Effector CD4-positive, alpha-beta T cell (primary cell): ENCODE data around the gene POPDC2.

Experiments used
- DNase-seq: peaks from one replicate; pipeline ENCODE4 v3.0.0-alpha.2; 2020

POPDC2 gene

DNA sequence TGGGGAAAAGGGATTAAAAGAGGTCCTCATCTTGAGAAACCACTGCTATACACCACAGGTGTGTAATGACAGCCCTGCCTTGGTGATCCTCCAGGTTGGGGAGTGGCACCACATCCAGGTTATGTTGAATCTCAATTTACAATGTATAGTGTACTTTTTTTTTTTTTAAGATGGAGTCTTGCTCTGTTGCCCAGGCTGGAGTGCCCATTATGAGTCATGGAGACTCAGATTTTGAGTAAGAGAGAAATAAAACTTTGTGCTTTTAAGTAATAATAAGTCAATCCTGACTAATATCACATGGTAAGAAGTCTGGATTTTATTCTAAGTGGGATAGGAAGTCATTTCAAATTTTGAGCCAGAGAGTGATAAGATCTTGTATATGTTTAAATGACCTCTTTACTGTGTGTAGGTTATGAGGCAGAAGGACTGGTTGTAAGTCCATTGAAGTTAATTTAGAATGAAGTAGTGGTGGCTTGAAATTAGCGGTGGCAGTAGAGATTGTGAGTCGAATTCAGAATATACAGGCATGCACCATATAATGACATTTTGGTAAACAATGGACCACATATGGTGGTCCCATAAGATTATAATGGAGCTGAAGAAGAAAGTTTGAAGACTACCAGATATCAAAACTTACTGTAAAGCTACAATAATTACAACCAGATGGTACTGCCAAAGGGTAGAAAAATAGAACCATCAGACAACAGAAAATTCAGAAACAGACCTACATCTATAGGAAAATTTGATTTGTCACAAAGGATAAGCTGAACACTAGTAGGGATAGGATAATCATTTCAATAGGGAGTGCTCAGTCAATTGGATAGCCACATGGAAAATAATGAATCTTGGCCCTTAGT, 20.7 kb downstream of the POPDC2 start:
- DNase-seq = no peak

DNA sequence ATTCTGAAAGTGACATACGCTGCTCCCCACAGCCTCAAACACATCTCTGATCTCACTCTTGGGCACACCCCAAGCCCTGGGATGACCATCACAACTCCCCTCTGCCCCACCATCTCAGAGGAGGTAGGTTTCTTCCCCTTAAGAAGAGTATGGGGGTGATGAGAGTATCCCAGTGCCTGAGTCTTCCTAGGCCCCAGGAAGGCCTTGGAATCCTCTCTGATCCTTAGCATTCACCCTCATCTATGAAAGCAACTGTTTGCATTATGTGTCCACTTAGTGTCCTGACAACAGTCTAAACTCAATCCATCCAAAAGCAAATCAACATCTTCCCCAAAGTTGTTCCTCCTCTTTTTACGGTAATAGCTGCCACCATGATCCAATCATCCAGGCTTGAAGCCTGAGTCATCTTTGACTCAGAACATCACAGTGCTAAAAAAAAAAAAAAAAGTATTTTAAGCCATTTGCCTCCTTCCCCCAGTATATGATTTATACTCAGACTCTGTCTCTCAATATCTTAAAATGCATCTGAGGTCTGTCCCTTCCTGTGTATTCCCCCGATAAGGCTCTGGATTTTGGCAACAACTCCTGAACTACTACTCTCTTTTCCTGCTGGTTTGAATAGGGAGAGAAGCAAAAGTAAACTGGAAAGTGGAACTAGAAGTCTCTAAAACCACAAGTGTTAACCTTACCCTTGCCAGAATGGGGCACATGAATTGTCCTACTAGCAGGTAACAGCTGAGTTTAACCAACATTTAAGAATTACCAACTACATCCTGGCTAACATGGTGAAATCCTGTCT, 22.5 kb downstream of the POPDC2 start:
- no peak for DNase-seq

DNA sequence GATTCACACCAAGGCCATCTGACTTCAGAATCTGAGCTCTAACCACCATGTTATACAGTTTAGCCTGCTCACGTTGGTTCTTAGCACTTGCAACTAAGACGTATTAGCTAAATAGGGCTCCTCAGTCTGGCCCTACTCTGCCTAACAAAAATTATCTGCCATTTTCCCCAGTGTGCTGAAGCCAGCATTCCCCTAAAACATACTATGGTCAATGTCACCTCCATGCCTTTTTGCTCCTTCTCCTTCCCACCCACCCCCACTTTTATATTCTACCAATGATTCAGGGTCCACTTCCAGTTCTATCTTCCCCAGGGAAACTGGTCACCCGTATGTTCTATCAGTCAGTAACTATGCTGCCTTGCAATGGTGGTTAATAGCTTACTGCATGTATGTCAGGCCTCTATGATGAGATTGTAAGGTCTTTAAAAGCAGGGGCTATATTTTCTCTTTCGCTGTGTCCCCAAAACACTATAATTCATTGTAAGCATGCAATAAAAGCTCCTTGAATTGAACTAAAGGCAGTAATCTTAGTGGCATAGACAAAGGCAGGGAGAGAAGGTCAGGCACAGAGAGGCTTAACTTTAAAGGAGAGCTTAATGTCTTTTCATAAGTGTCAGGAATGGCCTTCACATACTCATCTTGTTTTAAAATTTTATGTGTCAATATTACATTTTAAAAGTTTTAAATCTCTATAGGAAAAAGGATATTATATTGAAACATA, 23.3 kb downstream of the POPDC2 start:
- DNase-seq = no peak

DNA sequence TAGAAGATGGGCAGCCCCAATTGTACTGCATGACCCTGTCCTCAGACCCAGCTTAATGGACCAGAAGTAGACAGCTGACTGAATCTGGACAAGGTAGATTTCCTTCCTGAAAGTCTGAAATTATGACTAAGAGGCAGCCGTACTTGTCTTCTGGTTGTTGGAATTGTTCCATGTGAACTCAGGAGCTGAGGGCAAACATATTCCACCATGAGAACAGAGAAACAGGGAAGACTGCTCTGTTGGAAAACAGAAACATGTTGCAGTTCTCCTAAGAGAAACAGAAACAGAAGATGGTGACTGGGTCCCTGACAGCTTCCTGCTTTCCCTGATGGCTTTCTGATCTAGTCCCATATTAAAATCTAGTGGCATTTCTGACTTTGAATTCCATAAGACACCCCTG, 24.1 kb downstream of the POPDC2 start:
- DNase-seq = no peak

DNA sequence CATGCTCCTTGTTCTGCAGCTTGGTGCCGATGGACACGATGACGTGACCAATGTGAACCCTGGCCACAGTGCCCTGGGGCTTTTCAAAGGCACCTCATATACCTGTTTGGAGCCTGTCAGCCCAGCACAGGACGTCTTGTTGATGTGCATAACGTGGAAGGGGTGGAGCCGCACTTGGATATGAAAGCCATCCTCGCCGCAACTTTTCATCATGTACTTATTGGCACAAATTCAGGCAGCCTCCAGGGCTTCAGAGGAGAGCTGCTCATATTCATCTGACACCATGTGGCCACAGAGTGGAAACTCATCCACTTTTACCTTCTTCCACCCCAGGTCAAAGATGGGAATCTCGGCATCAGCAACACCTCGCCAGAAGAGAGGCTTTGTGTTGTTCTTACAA, 24.7 kb downstream of the POPDC2 start:
- no peak for DNase-seq

DNA sequence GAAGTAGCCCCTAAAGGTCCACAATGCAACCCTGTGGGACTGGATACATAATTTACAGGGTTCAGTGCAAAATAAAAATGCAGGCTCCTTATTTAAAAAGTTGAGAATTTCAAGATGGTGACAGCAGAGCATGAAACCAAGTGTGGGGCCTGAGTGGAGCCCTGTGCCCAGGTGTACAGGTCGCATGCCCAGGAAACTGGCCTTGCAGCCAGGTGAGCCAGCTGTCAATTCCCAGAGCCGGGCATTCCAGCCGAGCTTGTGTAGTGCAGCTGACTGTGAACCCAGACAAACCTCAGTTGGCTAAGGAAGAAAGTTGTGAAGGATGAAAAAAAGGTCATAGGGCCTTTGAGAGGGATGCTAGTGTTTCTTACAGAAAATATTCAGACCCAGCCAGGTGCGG, 27.6 kb downstream of the POPDC2 start:
- no peak for DNase-seq

DNA sequence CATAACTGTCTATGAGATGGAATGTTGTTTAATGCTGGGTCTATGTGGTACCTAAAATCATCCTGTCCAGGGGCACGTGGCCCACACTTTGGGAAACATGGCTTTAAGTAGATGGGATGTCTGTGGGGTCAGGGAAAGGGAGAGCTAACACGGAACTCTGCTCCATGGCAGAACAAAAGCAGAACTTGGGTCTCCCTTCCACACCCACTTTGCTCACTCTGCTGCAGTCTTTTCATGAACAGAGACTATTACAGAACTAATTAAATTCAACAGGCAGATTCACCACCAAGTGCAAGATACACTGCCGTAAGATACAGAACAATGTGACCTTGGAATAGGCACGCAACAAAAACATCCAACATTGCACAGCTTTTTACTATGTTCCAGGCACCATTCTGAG, 28.2 kb downstream of the POPDC2 start:
- no peak for DNase-seq

DNA sequence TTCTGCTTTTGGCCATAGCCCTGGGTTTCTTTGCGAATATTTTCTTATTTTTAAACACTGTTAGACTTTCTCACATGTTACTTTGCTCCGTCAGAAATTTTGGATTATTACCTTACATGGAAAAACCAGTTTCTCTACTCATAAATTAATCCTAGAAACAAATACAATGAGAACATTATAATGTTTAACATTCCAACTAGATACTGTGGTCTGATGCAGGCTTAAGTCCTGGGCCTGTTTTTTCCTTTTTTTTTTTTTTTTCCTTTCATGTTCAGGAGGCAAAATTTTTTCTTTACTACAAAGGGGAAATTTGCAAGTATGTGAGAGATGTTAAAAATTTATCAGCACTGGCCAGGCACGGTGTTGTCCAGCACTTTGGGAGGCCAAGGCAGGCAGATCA, 28.9 kb downstream of the POPDC2 start:
- DNase-seq = no peak

DNA sequence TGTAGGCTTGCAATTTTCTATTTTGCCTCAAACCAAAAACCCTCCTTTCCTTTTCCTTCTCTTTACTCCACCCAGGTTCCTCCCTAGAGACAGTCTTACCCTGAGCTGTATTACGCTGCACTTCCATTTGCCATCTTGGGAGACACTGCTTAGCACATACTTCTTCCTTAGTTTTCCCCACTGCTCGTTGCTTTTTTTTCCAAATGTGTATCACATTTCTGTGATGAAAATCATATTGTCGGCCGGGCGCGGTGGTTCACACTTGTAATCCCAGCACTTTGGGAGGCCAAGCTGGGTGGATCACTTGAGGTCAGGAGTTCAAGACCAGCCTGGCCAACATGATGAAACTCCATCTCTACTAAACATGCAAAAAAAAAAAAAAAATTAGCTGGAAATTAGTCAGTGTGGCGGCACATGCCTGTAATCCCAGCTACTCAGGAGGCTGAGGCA, 29.5 kb downstream of the POPDC2 start:
- DNase-seq = no peak

DNA sequence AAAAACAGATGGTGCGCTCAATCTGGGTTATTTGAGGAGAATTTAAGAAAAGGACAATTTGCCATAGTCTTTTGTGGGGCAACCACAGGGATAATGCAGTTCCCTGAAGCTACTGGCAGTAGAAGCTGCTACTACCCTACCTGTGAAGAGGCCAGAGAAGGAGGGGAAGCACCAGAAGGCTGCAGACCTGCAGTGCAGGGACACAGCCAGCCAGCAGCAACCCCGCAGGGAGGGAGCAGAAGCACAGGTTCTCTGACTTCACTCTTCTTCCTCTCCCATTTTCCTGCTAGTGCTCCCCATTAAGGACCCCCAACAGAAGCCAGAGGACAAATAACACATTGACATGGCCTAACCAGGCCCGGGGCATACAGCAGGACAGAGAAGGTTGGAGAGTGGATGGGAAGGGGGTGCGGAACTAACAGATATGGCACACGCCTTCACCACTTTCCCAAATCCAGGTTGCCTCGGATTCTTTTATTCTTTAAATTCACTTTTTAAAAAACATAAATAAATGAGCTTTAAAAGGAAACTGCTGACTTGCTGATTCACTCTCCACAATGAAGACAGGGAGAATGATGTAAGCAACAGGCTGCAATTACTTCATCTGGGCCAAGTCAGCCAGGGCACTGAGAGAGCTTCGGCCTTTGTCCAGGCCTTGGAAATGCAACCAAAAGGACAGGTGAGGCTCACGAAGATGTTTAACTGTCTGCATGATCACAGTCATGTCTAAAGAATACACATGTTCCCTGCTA, 30.1 kb downstream of the POPDC2 start:
- DNase-seq = no peak

DNA sequence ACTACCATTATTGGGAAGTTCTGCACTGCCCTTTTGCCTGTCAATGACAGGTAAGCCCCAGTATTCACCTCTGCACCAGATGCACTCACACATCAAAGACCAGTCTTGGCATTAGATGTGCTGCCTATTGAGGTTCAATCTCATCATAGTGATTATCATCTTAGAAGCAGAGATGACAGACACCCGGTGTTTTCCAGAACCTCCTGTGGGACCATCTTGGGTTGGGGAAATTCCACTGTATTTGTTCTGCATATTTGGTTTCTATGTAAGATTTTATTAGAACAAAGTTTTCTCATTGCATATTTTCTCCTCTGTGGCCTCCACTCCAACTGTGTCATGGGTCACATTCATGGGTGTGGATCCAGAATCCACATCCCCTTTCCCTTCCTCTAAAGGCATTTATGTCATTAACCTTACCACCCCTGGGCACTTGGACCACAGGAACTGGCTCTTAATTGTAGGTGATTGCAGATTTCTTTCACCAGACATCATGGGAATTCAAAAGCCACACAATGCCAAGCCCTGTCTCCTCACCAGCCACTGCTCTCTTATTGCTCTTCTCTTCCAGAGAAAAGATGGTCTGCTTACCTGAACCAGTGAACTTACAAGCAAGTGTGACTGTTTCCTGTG, 31.5 kb downstream of the POPDC2 start:
- DNase-seq = no peak

DNA sequence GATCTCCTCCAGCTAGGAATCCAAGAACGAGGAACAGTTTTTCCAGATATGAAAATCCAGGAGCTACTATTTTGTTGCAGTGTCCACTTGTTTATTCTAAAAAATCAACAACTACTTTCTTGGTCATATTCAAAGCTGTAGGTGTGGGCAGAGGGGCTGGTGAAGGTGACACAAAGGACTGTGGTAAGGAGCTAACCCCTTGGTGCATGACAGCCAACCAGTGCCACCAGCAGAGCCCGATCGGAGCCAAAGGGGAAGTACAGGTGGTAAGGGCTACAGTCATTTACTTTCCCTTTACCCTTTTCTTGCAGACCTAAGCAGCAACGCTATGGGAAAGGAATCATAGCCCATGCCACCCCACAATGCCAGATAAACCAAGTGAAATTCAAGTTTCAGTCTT, 32.0 kb downstream of the POPDC2 start:
- no peak for DNase-seq

DNA sequence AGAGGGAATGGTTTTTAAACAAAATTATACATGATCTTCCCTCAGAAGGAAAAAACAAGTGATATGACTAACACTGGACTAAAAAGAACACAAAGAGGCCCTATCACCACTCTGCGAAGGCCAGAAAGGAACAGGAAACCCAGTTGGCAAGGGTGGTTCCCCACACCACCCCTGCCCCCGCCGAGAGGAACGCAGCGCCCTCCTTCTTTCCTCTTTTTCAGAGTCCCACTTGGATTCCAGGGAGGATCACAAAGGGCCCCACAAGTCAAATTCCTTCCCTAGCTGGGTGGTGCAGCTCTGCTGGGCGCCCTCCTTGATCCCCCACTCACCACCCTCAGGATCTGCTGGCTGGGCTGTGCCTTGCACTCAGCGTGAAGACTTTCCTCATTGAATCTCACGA, 32.9 kb downstream of the POPDC2 start:
- DNase-seq = no peak

DNA sequence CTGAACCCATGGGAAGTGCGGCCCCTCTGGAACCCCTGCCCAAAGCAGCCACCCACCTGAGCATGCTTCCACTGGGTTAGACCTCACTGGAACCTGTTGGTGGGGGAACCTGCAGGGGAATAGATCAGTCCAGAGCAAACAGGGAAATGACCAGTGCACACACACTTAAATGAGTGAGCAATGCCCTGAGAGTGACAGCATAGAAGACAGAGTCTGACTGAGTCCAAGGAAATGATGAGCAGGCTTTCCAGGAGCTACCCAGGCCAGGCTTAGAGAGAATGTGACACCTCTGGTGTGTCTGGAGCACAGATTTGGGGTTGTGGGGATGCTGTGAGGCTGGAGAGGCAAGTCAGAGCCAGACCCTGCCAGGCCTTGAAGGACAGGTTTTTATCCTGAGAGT, 34.2 kb downstream of the POPDC2 start:
- no peak for DNase-seq

DNA sequence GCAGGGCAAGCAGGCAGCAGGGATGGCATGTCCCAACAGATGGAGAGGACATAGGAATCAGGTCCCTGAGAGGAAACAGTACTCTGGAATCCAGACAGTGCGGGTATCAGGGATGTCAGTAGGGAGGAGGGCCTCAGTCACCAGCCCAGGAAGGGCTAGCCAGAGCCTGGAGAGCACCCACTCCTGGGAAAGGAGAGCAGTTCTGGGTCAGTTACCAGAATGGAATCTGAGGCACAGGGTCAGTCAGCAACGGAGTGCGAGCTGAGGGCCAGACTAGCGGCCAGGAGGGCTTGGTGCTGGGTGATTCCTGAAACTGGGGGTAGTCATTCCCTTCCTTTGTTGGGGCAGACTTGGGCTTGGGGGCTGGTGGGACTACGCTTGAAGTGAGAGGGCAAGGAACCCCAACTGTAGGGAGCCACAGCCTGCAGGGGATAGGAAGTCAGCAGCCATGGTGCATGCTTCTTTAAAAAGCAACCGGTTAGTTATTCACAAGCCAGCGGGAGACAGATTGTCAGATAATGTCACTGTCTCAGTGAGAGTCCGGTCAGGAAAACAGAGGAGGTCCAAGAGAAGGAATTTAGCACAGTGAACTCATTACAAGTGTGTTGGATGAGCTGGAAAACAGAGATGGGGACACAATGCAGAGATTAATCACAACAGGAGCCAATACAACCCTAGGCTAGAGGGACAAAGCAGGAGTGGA, 34.8 kb downstream of the POPDC2 start:
- no peak for DNase-seq

DNA sequence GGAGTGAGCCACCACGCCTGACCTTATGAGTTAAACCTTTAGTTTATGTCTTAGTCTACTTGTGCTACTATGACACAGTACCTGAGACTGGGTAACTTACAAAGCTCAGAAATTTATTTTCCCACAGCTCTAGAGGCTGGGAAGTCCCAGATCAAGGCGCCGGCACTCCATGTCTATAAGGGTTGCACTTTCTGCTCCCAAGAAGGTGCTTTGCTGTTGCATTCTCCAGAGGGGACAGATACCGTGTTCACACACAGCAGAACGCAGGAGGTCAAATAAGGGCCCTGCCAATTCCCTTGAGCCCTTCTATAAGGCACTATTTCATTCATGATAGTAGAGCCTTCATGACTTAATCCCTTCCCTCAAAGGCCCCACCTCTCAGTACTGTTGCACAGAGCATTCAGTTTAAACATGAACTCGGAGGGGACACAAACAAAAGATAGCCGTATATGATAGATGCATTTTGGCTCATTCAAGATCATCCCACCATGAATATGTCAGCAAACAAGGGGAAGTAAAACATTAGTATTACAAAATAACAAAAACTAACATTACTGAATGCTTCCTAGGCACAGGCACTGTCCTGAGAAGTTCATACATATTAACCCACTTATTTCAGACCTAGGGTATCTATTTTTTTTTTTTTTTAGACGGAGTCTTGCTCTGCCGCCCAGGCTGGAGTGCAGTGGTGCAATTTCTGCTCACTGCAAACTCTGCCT, 36.2 kb downstream of the POPDC2 start:
- DNase-seq = no peak

DNA sequence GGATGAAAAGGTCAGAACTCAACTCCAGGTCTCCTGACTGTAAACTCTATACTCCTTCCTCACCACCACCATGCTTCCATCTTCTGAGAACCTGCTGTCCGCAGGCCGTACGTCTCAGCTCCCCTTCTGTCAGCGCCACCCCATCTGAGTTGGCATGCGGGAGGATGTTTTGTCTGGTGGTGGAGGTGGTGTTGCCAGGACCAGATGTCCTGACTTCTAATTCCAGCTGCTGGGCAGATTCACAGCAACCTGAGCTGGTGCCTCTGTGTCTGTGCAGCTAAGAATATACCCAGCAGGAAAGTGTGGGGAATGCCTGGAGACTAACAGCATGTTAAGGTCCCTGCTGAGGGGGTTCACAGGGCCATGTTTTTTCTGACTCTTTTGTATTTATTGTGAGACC, 39.5 kb downstream of the POPDC2 start:
- no peak for DNase-seq

DNA sequence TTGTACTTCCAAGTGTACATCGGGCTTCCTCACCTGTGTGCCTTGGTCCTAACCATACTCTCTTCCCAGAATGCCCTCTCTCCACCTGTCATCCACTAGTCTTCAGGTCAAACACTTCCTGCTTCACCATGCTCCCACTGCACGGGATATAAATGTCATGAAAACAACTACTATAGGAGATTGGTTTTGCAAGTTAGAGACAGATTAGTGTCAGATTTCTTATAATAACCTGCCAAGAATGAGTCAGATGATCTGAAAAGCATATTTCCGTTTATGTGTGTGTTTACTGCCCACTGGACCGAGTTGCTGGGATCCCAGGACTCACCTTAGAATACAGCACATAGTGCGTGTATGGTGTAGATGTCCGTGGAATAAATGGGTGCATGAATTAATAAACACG, 41.3 kb downstream of the POPDC2 start:
- no peak for DNase-seq

DNA sequence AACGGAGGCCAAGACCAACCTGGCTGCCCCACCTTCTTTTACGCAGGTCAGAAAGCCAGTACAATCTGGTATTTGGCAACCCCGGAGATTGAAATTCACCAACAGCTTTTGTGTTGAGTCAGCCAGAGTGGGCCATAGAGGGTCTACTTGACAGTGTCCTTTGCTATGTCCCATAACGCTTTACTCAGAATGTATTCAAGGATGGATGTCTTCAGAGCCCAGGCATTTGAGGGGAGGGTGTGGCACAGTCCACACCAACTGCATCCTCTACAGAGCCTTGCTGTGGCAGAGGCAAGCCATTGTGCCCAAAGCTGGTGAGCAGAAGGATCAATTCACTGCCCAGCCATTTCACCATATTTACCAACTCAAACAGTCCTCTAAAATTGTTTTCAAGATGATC, 44.3 kb downstream of the POPDC2 start:
- DNase-seq = no peak

DNA sequence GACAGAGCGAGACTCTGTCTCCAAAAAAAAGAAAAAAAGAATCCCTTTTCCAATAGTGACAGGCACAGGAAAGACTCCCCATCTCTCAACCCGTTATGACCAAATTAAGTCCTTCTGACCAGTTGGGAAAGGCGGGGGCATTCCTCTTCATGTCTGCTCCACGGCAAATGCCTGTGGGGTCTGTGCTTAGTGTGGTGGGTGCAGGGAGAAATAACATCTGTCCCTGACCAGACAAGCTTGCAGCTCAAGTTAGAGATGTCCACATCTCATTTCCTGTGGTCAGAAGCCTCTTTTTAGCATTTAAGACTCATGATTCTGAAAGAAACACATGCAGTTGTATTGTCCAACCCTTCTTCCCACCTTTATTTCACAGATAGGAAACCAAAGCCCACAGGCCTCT, 46.5 kb downstream of the POPDC2 start:
- DNase-seq = no peak

DNA sequence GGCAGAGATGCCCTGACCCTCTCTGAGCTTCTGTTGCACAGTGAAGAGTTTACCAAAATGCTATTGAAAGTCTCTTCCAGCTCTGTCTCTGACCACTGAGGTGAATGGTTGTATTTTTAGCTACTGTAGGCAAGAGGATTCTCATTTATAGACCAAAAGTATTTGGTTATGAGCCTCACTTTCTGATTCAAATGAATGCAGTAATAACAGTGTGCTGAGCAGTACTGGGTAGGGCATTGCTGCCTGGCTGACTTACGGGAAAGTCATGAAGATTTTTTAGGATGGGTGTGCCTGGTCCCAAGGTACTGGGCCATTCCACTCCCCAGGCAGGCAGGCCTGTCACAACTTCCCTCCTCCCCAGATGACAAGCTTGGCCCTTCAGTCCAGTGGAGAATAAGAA, 47.2 kb downstream of the POPDC2 start:
- no peak for DNase-seq
